Epithelial cell of esophagus (primary cell): ENCODE measurements around the gene CIDEA.

ENCODE experiments used
- DNase-seq: peaks from one replicate; pipeline ENCODE4 v3.0.0; 2010; ENCODE audit warnings: low read depth
- H3K4me3 ChIP-seq: 2 replicates; pipeline ENCODE4 v1.5.1; 2011; ENCODE audit warnings: mild to moderate bottlenecking, low read length, control low read depth
- TF ChIP-seq, protein P1 (sequence below): IDR thresholded peaks from 2 replicates; pipeline ENCODE4 v1.5.1; 2011; ENCODE audit warnings: low read depth, mild to moderate bottlenecking, low read length, control low read depth, inconsistent platforms; ENCODE audit not compliant: insufficient read depth; ENCODE audit errors: missing control alignments

Gene CIDEA

DNA sequence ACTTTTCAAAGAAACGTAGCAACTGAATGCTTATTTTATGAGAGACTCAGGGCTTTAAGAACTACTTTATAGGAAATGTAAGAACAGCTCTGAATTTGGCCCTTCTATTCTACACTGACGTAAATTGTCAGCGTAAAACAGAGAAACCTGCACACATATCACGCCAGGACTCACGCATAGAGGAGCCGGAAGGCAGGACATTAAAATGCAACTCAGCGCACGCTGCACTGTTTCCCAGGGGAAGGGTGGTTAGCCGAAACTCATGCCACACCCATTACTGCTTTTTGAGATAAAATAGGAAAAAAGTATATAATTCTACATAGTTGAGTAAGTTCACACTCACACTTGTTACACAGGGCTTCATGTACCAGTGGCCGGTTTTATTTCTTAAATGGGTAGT is 61.3 kb downstream of the CIDEA start:
- DNase-seq: no peak
- TF ChIP-seq, protein P1, sequence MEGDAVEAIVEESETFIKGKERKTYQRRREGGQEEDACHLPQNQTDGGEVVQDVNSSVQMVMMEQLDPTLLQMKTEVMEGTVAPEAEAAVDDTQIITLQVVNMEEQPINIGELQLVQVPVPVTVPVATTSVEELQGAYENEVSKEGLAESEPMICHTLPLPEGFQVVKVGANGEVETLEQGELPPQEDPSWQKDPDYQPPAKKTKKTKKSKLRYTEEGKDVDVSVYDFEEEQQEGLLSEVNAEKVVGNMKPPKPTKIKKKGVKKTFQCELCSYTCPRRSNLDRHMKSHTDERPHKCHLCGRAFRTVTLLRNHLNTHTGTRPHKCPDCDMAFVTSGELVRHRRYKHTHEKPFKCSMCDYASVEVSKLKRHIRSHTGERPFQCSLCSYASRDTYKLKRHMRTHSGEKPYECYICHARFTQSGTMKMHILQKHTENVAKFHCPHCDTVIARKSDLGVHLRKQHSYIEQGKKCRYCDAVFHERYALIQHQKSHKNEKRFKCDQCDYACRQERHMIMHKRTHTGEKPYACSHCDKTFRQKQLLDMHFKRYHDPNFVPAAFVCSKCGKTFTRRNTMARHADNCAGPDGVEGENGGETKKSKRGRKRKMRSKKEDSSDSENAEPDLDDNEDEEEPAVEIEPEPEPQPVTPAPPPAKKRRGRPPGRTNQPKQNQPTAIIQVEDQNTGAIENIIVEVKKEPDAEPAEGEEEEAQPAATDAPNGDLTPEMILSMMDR: no peak
- H3K4me3 ChIP-seq: no peak overlapping the region

DNA sequence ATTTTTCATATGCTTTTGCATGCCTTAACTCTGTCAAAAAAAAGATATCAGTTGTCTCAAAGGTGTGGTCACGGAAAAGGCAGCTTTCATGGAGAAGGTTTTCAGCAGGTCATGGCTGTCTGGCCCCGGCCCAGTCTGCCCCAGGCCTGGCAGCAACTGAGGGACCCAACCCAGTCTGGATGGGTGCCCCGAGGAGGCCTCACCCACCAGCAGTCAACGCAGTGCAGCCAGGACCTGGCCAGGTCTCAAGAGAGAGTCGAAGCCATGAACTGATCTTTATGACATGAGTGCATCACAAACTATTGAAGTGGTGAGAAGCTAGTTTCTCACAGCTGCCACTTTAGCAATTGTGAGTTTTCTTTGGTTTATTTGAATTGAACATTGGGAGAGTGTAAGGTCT is 61.8 kb downstream of the CIDEA start:
- no peak overlapping the region for H3K4me3 ChIP-seq
- no peak for DNase-seq
- TF ChIP-seq, protein P1: no peak

DNA sequence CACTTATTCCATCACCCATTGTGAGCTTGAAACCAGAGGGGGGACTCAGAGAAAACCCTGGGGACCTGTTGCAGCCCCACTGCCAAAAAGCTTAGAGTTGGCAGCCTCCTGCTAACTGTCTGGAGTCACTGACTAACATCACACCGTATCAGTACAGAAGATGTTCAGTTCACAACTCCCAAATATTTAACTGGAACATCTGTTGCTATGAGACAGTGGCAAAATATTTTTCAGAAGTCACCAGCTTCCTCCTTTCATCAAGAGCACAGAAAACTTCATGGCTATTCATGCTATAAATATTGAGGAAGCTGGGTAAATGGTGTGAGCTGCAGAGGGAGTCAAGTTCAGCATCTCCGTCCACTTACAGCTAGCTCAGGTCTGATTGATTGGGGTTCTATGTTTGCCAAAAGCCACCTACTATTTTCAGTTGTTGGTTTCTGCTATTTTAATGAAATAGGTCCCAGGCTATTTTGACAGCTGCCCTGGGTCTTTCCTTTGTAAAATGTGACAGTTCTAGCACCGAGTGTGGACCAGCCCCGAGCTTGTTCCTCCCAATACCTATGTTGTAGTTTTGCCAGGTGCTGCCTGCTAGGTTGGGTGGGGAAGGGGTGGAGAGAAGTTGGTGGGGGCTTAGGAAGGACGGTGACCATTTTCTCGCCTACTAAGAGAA is 63.6 kb downstream of the CIDEA start:
- no peak overlapping the region for H3K4me3 ChIP-seq

DNA sequence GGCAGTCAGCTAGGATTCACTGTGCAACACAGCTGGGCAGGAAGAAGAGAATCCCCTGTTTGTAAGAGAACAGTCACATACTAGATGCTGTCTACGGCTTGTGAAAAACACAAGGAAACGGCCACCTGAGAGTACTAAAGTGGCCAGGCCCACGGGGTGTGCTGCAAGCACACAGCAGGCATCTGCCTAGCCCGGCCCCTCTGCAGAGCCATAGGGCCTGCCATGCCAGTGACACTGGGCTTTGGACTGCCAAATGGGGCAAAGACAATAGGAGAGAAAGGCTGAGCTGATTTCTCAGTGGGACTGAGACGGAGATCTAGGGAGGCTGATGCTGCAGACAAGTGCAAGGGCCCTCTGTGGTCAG is 64.2 kb downstream of the CIDEA start:
- no peak for DNase-seq
- H3K4me3 ChIP-seq: no peak overlapping the region
- TF ChIP-seq, protein P1: no peak

More for the DNA sequence above, 63.6 kb downstream of the CIDEA start:
- DNase-seq: no peak
- TF ChIP-seq, protein P1: no peak

DNA sequence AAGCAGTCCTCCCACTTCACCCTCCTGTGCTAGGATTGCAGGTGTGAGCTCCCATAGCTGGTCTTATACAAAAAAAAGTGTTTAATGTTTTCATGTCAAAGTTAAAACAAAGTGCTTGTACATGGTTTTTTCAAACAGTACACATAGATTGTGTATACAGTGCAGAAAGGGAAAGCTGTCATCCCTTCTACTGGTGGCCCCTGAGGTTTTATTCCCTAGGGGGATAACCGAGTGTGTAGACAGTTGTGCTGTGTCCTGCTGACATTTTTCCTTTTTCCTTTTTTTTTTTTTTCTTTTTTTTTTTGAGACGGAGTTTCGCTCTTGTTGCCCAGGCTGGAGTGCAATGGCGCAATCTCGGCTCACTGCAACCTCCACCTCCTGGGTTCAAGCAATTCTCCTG is 64.7 kb downstream of the CIDEA start:
- no peak for DNase-seq
- no peak overlapping the region for H3K4me3 ChIP-seq
- TF ChIP-seq, protein P1: no peak

DNA sequence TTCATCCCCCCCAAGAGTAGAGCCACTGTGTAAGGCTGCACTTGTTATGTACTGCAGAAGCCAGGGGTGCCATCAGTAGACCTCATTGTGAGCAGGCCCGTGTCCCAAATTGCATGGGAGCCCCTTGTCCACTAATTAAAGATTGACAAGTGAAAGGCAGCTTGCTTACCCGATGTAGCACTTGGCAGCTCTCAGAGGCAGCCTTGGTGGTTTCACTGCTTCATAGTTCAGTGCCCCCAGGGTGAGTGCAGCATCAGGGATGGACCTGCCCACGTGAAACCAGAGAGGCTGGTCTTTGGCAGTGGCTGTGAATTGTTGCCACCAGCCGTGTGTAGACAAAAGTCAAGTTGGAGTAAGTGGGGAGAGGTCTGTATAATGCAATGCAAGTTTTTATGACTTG is 67.2 kb downstream of the CIDEA start:
- no peak for DNase-seq
- no peak overlapping the region for H3K4me3 ChIP-seq
- TF ChIP-seq, protein P1: no peak

DNA sequence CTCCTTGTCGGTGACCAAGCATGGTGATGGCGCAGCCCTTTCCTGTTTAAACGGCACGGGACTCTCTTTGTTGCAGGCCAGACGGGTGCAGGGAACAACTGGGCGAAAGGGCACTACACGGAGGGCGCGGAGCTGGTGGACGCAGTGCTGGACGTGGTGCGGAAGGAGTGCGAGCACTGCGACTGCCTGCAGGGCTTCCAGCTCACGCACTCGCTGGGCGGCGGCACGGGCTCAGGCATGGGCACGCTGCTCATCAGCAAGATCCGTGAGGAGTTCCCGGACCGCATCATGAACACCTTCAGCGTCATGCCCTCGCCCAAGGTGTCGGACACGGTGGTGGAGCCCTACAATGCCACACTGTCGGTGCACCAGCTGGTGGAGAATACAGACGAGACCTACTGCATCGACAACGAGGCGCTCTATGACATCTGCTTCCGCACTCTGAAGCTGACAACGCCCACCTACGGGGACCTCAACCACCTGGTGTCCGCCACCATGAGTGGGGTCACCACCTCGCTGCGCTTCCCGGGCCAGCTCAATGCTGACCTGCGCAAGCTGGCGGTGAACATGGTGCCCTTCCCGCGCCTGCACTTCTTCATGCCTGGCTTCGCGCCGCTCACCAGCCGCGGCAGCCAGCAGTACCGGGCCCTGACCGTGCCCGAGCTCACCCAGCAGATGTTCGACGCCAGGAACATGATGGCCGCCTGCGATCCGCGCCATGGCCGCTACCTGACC is 71.0 kb downstream of the CIDEA start:
- TF ChIP-seq, protein P1: no peak
- DNase-seq: no peak
- H3K4me3 ChIP-seq: no peak overlapping the region
